SK-N-SH treated with all-trans-retinoic acid at 6 μM for 48 hours (cell line): ENCODE results near the gene KSR2.

ENCODE experiments used
- RARB ChIP-seq: fragments of 250-450 bp; sonication (Bioruptor Pico); IDR thresholded peaks from 2 replicates; pipeline ENCODE4 v1.8.0; 2021; ENCODE audit warnings: mild to moderate bottlenecking, moderate library complexity
- SNAI2 ChIP-seq: fragments of 250-450 bp; sonication (Bioruptor Pico); IDR thresholded peaks from 2 replicates; pipeline ENCODE4 v1.5.0; 2020; ENCODE audit warnings: mild to moderate bottlenecking, moderate library complexity
- TCF4 ChIP-seq: fragments of 250-450 bp; sonication (Bioruptor Pico); IDR thresholded peaks from 2 replicates; pipeline ENCODE4 v1.8.0; 2021; ENCODE audit warnings: mild to moderate bottlenecking, moderate library complexity, borderline replicate concordance
- TOX ChIP-seq: fragments of 250-450 bp; sonication (Bioruptor Pico); IDR thresholded peaks from 2 replicates; pipeline ENCODE4 v1.8.0; 2021; ENCODE audit warnings: mild to moderate bottlenecking, moderate library complexity, borderline replicate concordance
- ZFP30 ChIP-seq: fragments of 450-650 bp; formaldehyde crosslinking; IDR thresholded peaks from 2 replicates; pipeline ENCODE4 v1.5.0; 2022; ENCODE audit warnings: mild to moderate bottlenecking, moderate library complexity
- ZNF70 ChIP-seq: fragments of 450-650 bp; formaldehyde crosslinking; IDR thresholded peaks from 2 replicates; pipeline ENCODE4 v1.5.0; 2020; ENCODE audit warnings: mild to moderate bottlenecking, moderate library complexity
- ZNF8 ChIP-seq: fragments of 450-650 bp; formaldehyde crosslinking; IDR thresholded peaks from 2 replicates; pipeline ENCODE4 v1.5.0; 2020; ENCODE audit warnings: mild to moderate bottlenecking, moderate library complexity
- TF ChIP-seq, protein P1 (sequence below): fragments of 250-450 bp; sonication (Bioruptor Pico); IDR thresholded peaks from 2 replicates; pipeline ENCODE4 v1.5.1; 2020; ENCODE audit warnings: low read depth, mild to moderate bottlenecking, moderate library complexity

DNA sequence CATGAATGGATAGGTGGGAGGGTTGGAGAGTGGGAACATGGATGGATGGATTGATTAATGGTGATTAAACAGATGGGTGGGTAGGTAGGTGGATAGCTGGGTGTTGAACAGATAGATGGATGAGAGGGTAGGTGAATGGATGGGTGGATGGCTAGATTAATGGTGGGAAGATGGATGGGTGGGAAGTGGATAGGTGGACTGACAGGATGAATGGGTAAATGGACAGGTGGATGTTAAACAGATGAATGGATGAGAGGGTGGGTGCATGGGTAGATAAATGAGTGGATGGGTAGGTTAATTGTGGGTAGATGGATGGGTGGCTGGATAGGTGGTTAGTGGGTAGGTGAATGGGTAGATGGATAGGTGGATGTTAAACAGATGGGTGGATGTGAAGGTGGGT is 460.3 kb downstream of the KSR2 start:
- no peak for TF ChIP-seq ZNF8 (CRISPR knock-in tag)
- no peak for TF ChIP-seq RARB (CRISPR knock-in tag)
- no peak for TF ChIP-seq SNAI2 (CRISPR knock-in tag)
- no peak for TF ChIP-seq TOX (CRISPR knock-in tag)
- no peak for TF ChIP-seq ZFP30
- no peak for TF ChIP-seq ZNF70 (CRISPR knock-in tag)
- no peak for TF ChIP-seq TCF4
- TF ChIP-seq, protein P1, sequence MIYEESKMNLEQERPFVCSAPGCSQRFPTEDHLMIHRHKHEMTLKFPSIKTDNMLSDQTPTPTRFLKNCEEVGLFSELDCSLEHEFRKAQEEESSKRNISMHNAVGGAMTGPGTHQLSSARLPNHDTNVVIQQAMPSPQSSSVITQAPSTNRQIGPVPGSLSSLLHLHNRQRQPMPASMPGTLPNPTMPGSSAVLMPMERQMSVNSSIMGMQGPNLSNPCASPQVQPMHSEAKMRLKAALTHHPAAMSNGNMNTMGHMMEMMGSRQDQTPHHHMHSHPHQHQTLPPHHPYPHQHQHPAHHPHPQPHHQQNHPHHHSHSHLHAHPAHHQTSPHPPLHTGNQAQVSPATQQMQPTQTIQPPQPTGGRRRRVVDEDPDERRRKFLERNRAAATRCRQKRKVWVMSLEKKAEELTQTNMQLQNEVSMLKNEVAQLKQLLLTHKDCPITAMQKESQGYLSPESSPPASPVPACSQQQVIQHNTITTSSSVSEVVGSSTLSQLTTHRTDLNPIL (CRISPR knock-in tag), result no peak
